KMS-11 (cell line): ENCODE data around the gene SAA4.
"Not testable (repeated sequence)": the region's sequence is repeated elsewhere in the genome, so short reads cannot be mapped to it uniquely, and the experiment has no call there.

Experiments used
- H2AFZ ChIP-seq: fragments of 200-600 bp; sonication (generic); 2 replicates; pipeline ENCODE4 v1.6.1; 2016; ENCODE audit warnings: antibody characterized with exemption, mixed run types, low read depth
- H3K27ac ChIP-seq: fragments of 200-600 bp; sonication (generic); 2 replicates; pipeline ENCODE4 v1.6.1; 2016; ENCODE audit warnings: mild to moderate bottlenecking, mixed run types
- H3K27me3 ChIP-seq: fragments of 200-600 bp; sonication (generic); 2 replicates; pipeline ENCODE4 v1.6.1; 2017; ENCODE audit warnings: mild to moderate bottlenecking, low read depth, mixed run types, moderate library complexity; ENCODE audit not compliant: insufficient read depth
- H3K36me3 ChIP-seq: fragments of 200-600 bp; sonication (generic); 2 replicates; pipeline ENCODE4 v1.6.1; 2017; ENCODE audit warnings: mild to moderate bottlenecking, mixed run types; ENCODE audit not compliant: insufficient read depth
- H3K4me1 ChIP-seq: fragments of 200-600 bp; sonication (generic); 2 replicates; pipeline ENCODE4 v1.6.1; 2016; ENCODE audit warnings: mild to moderate bottlenecking, low read depth, mixed run types; ENCODE audit not compliant: poor library complexity, severe bottlenecking
- H3K4me2 ChIP-seq: fragments of 200-600 bp; sonication (generic); 2 replicates; pipeline ENCODE4 v1.7.0; 2016; ENCODE audit warnings: mild to moderate bottlenecking, mixed run types
- H3K4me3 ChIP-seq: fragments of 200-600 bp; sonication (generic); IDR thresholded peaks from 2 replicates; pipeline ENCODE4 v1.6.1; 2017; ENCODE audit warnings: low read depth, low read length, mixed read lengths; ENCODE audit not compliant: insufficient read depth
- H3K79me2 ChIP-seq: fragments of 200-600 bp; sonication (generic); 2 replicates; pipeline ENCODE4 v1.6.1; 2016; ENCODE audit warnings: low read depth, mixed run types; ENCODE audit not compliant: insufficient read depth
- H3K9ac ChIP-seq: fragments of 200-600 bp; sonication (generic); 2 replicates; pipeline ENCODE4 v1.6.1; 2016; ENCODE audit warnings: mild to moderate bottlenecking, mixed run types
- H4K20me1 ChIP-seq: fragments of 200-600 bp; sonication (generic); 2 replicates; pipeline ENCODE4 v1.6.1; 2016; ENCODE audit warnings: mild to moderate bottlenecking, mixed run types; ENCODE audit not compliant: insufficient read depth
- CTCF ChIP-seq: fragments of 200-600 bp; sonication (generic); conservative IDR thresholded peaks from 2 replicates; pipeline ENCODE4 v1.6.1; 2017; ENCODE audit warnings: low read depth, mild to moderate bottlenecking, antibody characterized with exemption, low read length, moderate library complexity, mixed read lengths

SAA4 gene

GRCh38 chr11:18265949-18266348, 29.3 kb upstream of the SAA4 start, which contains the start of gene SAA1:
SAA1 (plus strand) TSS chr11:18266264; CDS start chr11:18266888, 624 bp downstream.
- no peak within 1 kb of the TSS for H3K4me3 ChIP-seq
- no peak within 1 kb of the TSS for H3K27ac ChIP-seq
- peaks cover 11% of the 10 kb centered on the region for H3K4me1 ChIP-seq
- TF ChIP-seq CTCF = no peak
- no peak within 1 kb of the TSS for H2AFZ ChIP-seq
- H4K20me1 ChIP-seq = no peaks in the 10 kb centered on the region
- no peaks in the 10 kb centered on the region for H3K36me3 ChIP-seq
- no peak within 1 kb of the TSS for H3K9ac ChIP-seq
- H3K79me2 ChIP-seq = no peaks in the 10 kb centered on the region
- H3K4me2 ChIP-seq = no peak within 1 kb of the TSS
- no peaks in the 10 kb centered on the region for H3K27me3 ChIP-seq

- Histone ChIP-seq H2AFZ (no peak overlapping the region), H3K4me2 (no peak overlapping the region)
- no peak for TF ChIP-seq CTCF
These were observed 28.3 kb upstream of the SAA4 start for GRCh38 chr11:18264677-18265555.

GRCh38 chr11:18264035-18264434, 27.4 kb upstream of the SAA4 start:
- TF ChIP-seq CTCF = no peak
- H3K4me1 ChIP-seq = peaks cover 11% of the 10 kb centered on the region
- H3K79me2 ChIP-seq = no peaks in the 10 kb centered on the region
- H3K4me3 ChIP-seq = no peak overlapping the region
- no peak overlapping the region for H3K9ac ChIP-seq
- no peaks in the 10 kb centered on the region for H3K27me3 ChIP-seq
- no peaks in the 10 kb centered on the region for H3K36me3 ChIP-seq
- H4K20me1 ChIP-seq = no peaks in the 10 kb centered on the region
- H3K27ac ChIP-seq = no peak overlapping the region
- no peak overlapping the region for H2AFZ ChIP-seq
- H3K4me2 ChIP-seq = no peak overlapping the region

More at GRCh38 chr11:18264677-18265555, 28.3 kb upstream of the SAA4 start:
- Histone ChIP-seq H3K9ac (no peak overlapping the region), H3K4me1 (peaks cover 11% of the 10 kb centered on the region), H3K79me2 (no peaks in the 10 kb centered on the region), H3K27ac (no peak overlapping the region), H3K27me3 (no peaks in the 10 kb centered on the region), H3K36me3 (no peaks in the 10 kb centered on the region), H3K4me3 (no peak overlapping the region), H4K20me1 (no peaks in the 10 kb centered on the region)

- not testable (repeated sequence) for H3K4me3 ChIP-seq, H3K4me1 ChIP-seq, H3K9ac ChIP-seq, H2AFZ ChIP-seq, H3K27ac ChIP-seq, H3K4me2 ChIP-seq, H4K20me1 ChIP-seq, H3K36me3 ChIP-seq, H3K79me2 ChIP-seq, H3K27me3 ChIP-seq
These were observed 26.2 kb upstream of the SAA4 start for GRCh38 chr11:18262681-18263350.

- no peak for TF ChIP-seq CTCF
- Histone ChIP-seq H4K20me1 (no peaks in the 10 kb centered on the region), H3K79me2 (no peaks in the 10 kb centered on the region)
These were observed 25.1 kb upstream of the SAA4 start for GRCh38 chr11:18261721-18262120.

More at GRCh38 chr11:18261721-18262120, 25.1 kb upstream of the SAA4 start:
- H2AFZ ChIP-seq = no peak overlapping the region
- no peaks in the 10 kb centered on the region for H3K27me3 ChIP-seq
- H3K4me2 ChIP-seq = no peak overlapping the region
- H3K4me1 ChIP-seq = no peaks in the 10 kb centered on the region
- H3K27ac ChIP-seq = no peak overlapping the region
- H3K4me3 ChIP-seq = no peak overlapping the region
- H3K36me3 ChIP-seq = no peaks in the 10 kb centered on the region
- no peak overlapping the region for H3K9ac ChIP-seq
